HG03342 (cell line): Measurements from ENCODE around the gene GGCT.
"Not testable (repeated sequence)": the region's sequence is repeated elsewhere in the genome, so short reads cannot be mapped to it uniquely, and the experiment has no call there.

ENCODE experiments used
- ATAC-seq: cut with Tn5 transposase; IDR thresholded peaks from one replicate; pipeline ENCODE4 v1.9.1; 2021; ENCODE audit warnings: mild to moderate bottlenecking, moderate library complexity; ENCODE audit not compliant: unreplicated experiment

Gene GGCT

GRCh38 chr7:30504301-30505173 is at the start of gene GGCT:
TSS of gene GGCT (minus strand) at chr7:30504829. CDS start at chr7:30504709, 120 bp downstream.
- ATAC-seq, result peak; percentile 99

DNA sequence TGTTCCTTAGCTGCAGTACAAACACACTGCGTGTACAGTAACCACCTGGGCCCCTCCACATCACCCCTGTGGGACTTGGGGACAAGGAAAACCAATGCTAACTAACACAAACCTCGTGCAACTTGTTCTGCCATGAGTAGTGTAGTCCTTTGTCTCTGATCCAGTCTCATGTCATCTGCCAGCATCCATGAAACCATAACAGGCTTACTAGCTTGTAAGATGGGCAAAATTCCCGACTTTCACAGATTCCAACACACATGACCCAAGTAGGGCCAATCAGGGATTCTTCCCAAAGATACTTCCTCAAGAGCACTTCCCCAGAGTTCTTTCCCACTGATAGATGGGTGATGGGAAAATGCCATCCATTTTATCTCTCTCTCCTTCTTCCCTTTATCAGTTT is 48.9 kb upstream of the GGCT start:
- no peak for ATAC-seq

- no peak for ATAC-seq
These were observed 48.5 kb upstream of the GGCT start for GRCh38 chr7:30553141-30553540.

GRCh38 chr7:30552330-30552729 is 47.7 kb upstream of the GGCT start:
- no peak for ATAC-seq

GRCh38 chr7:30549931-30550493 is 45.4 kb upstream of the GGCT start:
- ATAC-seq, result no peak

GRCh38 chr7:30548845-30549244 is 44.2 kb upstream of the GGCT start:
- peak; percentile 55 for ATAC-seq

DNA sequence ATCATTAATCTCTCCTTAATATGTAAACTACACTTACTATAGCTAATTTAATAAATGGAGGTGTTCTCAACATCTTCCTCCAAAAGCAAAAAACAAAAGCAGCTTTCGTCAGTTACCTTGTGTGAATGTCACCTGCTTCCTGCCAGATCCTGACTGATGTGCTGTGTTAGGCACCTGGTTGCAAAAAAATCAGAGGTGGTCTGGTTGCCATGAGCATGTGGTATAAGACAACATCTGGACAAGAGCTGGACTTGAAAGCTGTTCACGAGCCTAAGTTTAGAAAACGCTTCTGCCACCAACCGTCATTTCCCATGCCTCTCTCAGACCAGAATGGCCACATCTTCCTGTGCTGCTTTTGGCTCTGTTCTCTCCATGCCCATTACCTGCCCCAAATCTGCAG is 42.0 kb upstream of the GGCT start:
- no peak for ATAC-seq

- ATAC-seq, result no peak
These were observed 41.3 kb upstream of the GGCT start for GRCh38 chr7:30545791-30546555.

DNA sequence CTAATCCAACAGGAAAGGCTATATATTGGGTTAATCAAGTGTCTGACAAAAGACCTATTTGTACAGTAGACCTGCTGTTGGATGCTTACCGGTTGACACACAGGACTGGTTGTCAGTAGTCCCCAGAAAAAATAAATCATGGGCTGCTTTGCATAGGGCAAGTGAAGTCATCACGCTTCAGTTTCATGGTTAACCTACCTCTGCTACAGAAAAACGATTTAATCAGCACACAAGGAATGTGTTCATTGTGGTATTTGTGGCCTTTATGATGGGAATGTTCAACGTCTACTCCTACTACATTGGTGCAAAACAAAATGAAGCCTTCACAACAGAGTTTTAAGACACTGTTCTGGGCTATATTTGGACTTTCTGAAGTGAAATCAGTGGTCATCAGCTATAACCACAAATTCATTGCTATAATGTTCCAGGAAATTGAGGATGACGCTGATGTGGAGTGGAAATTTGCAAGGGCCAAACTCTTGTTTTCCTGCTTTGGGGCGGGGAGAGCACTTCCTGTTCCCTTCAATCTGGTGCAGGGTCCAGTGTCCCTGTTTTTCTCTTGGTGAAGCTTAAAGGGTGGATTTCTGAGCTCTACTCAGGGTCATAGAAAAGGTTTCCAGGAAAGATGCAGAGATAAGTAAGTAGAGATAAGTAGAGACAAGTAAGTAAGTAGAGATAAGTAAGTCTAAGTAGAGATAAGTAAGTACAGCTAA is 39.3 kb upstream of the GGCT start:
- no peak for ATAC-seq

DNA sequence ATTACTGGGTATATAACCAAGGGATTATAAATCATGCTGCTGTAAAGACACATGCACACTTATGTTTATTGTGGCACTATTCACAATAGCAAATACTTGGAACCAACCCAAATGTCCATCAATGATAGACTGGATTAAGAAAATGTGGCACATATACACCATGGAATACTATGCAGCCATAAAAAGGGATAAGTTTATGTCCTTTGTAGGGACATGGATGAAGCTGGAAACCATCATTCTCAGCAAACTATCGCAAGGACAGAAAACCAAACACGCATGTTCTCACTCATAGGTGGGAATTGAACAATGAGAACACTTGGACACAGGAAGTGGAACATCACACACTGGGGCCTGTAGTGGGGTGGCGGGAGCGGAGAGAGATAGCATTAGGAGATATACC is 38.5 kb upstream of the GGCT start:
- ATAC-seq, result not testable (repeated sequence)

DNA sequence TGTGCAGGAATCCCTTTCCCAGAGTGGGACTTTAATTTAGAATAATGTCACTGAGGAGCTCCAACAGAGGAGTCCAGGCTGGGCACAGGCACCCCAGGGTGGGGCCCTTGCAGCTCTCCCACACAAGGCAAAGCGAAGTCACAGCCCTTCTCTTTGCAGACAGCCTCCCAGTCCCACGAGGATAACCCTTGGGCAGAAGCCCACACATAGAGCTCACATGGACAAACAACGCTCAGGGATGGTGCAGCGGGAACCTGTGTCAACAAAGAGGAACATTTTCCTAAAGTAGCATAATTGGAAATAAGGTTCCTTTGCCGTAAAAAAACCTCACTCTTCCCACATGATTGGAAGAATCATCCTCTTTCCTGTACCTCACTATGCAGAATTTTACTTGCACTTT is 29.3 kb upstream of the GGCT start:
- no peak for ATAC-seq

- ATAC-seq, result no peak
These were observed 26.7 kb upstream of the GGCT start for GRCh38 chr7:30531286-30531685.

DNA sequence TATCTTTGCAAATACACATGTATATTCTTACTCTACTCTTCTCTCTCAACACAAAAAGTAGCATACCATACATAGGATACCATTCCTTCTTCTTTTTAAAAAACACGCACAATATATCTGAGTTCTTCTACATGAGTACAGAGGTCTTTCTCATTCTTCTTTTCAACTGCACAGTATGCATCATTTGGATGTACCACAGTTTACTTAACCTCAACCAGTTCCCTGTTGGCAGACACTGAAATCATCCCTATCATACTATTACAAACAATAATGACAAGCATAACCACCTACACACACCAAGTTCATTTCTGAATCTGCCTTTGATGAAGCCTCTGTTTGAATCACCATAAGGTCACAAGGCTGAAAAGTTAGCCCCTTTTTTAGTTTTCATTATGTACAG is 25.7 kb upstream of the GGCT start:
- ATAC-seq, result no peak

DNA sequence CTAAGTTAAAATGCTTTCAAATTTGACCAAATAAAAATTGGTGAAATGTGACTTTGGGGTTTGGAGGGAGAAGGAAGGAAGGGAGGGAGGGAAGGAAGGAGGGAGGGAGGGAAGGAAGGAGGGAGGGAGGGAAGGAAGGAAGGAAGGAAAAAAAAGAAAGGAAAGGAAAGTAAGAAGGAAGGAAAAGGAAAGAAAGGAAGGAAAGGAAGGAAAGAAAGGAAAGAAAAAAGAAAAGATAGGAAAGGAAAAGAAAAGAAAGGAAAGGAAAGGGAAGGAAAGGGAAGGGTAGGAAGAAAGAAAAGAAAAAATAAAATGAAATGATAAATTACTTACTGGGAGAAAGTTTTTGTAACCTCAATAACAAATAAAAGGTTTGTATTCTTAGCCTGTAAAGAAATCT is 24.1 kb upstream of the GGCT start:
- no peak for ATAC-seq

GRCh38 chr7:30527297-30527696 is 22.7 kb upstream of the GGCT start:
- not testable (repeated sequence) for ATAC-seq

- no peak for ATAC-seq
These were observed 21.5 kb upstream of the GGCT start for GRCh38 chr7:30526163-30526562.

- ATAC-seq, result no peak
These were observed 20.8 kb upstream of the GGCT start for GRCh38 chr7:30525429-30525828.

DNA sequence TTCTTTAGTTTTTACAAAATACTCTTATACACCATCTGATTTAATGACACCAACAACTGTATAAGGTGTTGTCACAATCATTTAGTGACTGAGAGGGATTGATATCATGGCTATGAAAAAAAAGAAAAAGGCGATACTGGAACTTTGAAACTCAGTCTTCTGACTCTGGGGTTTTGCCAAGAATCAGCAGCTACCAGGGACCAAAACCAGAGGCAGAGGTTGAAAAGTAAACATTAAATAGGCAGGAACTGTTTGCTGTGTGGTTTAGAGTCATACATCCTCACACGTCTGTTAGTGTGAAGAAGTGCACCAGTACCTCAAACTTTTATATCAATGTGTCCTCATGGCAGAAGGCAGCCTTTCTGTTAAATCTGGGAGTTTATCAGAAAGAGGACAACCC is 19.9 kb upstream of the GGCT start:
- ATAC-seq, result no peak

DNA sequence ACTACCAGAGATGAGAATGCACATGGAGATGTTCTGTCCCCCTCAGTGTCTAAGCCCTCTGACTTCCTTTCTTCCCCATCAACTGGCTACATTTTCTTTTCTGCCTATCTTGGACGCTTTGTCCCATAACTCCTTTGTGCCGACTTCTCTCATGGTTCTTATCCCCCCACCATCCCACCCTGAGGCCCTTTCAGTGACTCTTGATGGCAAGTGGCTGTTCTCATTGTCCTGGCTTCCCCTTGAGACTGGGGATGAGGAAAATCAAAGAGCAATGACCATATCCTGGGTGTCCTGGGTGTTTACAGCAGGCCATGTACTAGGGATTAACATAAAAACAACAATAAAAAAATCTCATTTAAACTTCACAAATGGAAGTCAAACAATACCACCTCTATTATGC is 18.8 kb upstream of the GGCT start:
- ATAC-seq, result no peak

GRCh38 chr7:30522159-30522558 is 17.5 kb upstream of the GGCT start:
- ATAC-seq, result no peak

DNA sequence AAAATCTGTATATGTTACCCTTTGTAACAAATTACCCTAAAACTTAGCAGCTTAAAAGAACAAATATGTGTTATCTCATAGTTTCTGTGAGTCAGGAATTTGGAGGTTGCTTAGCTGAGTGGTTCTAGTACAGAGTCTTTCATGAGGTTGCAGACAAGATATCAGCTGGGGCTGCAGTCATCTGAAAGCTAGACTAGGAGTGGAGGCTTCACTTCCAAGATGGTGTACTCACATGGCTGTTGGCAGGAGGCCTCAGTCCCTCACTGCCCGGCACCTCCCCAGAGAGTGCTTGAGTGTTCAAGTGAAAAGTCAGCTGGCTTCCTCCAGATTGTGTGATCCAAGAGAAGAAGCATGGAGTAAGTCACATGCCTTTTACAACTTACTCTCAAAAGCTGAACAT is 16.9 kb upstream of the GGCT start:
- no peak for ATAC-seq
